Stimulated activated naive CD8-positive, alpha-beta T cell treated with anti-CD3 and anti-CD28 coated beads, Interleukin-15, Interleukin-2, amounts not matched to agents 100 U/mL and 50 U/mL, for 24 hours (primary cell): Measurements from ENCODE around the gene LOXL4.
A peak's percentile ranks its signal among the peaks of the same experiment; 100 is the strongest.

ENCODE experiments used
- ATAC-seq: fragments of 150-1000 bp; cut with Tn5 transposase; one replicate; pipeline ENCODE4 v1.10.0; 2021
- DNase-seq: peaks from one replicate; pipeline ENCODE4 v3.0.0; 2021

LOXL4 gene

GRCh38 chr10:98267894-98268693, at the start of gene LOXL4:
Gene LOXL4 (minus strand): TSS chr10:98268194. CDS start chr10:98263019, 5,175 bp downstream.
- peak; percentile 19 for ATAC-seq
- no peak for DNase-seq

DNA sequence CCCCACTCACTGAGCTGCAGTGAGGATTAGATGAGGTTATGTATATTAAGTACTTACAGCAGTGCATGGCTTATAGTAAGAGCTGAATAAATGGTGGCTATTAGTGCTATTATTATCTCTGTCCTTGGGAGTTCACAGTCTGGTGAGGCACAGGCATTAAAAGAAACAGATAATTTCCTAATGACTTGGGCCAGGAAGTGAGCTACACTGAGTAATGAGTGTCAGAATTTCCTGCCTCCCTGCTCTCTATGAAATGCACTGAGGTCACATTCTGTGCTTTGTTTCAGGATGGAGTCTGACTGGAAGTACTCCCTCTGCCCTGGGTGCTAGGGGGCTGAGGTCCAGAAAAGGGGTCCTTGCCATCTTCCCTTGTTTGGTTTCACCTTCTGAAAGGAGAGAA, 48.7 kb upstream of the LOXL4 start:
- DNase-seq = no peak
- ATAC-seq = no peak

- no peak for ATAC-seq
- DNase-seq = no peak
Measured at GRCh38 chr10:98316170-98316569, 48.2 kb upstream of the LOXL4 start.

DNA sequence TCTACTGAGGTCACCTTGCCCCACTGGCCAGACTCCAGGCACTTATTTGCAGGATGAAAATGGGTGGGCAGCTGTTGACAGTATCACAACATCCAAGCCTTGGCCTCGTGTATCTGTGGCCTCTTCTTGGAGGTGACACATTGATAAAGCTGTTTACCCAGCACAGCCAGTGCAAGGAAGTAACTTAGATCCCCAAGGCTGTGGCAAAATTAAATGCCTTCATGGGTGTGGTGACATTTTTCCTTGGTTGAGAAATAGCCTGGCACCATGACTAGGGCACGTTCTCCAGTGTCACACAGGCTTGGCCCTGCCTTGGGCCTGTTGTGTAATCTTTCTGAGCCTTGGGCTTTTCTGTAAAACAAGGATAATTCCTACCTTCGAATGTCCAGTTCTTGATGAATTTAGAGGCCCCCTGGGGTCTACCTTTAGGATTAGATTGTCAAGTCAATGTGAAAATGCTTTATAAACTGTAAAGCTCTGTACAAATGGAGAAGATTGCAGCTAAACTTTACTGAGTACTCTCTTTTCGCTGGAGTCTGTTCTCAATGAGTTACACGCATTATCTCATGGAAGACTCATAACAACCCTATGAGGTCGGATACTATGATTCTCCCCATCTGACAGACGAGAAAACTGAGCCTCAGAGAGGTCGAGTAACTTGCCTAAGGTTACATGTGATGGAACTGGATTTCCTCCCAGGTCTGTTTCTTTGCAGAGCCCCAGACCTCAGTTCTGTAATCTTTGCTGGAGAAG, 46.7 kb upstream of the LOXL4 start:
- DNase-seq = no peak
- ATAC-seq = no peak

- DNase-seq (no peak), ATAC-seq (no peak)
Measured at GRCh38 chr10:98313598-98313997, 45.6 kb upstream of the LOXL4 start.

DNA sequence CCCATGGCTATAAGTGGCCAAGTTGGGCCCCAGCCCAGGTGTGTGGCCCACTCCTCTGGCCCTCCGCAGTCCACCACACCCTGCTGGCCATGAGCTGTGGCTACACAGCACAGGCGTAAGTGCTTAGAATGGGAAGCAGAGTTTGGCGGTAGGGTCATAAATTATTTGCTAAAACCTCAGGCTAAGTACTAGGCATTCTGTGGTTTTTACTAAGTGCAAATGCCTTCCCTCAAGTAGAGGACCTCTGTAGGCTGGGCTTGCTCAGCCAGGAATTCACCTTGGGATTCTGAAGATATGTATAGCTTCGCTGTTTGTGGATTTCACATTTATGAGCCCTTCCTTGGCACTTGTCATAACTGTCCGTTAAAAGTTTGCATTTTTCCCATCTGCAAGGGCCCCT, 44.8 kb upstream of the LOXL4 start:
- no peak for ATAC-seq

GRCh38 chr10:98312349-98312748, 44.4 kb upstream of the LOXL4 start:
- ATAC-seq (no peak), DNase-seq (no peak)

More for the DNA sequence above, 44.8 kb upstream of the LOXL4 start:
- no peak for DNase-seq

GRCh38 chr10:98310701-98311100, 42.7 kb upstream of the LOXL4 start:
- no peak for DNase-seq
- no peak for ATAC-seq

DNA sequence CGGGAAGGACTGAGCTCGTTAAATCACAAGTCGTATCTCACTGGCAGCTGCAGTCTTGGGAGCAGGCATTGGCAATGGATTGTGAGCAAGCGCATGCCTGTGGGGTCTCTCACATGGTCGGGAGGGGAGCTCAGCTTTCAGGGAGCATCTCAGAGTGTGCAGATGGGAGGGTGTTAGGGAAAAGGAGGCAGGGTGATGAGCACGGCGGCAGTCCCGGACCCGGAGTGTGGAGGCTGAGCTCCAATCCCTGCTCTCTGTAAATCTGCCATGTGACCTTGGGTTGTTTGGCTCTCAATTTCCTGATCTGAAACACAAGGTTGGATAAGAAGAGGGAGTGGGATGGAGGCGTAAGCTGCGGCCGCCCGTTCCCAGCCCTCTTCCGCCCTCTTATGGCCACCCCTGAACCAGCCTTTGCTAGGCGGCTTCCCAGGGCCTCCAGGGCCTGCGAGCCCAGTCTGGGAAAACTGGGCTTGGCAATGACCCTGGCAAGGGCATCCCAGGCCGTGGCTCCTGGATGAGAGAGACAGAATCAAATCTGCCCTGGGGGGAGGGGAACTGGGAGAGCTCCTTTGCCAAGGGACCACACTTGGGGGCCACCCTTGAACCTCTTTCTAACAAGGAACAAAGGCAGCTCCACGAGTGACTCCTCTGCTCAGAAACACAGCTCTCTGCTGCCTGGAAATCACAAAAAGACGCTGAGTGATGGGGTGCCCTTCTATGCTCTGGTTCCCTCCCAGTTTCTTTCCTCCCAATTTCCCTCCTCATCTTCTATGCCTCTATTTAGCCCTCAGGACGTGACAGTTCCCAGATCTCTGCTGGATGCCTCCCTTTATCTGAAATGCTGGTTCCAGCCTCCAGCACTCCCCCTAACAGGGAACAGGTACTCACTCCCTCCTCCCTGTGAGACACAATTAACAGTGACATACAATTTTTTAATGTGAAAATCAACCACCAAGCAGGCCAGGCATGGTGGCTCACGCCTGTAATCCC, 41.7 kb upstream of the LOXL4 start:
- no peak for ATAC-seq

GRCh38 chr10:98308669-98309365, 40.8 kb upstream of the LOXL4 start:
- no peak for ATAC-seq
- DNase-seq = no peak

More for the DNA sequence above, 41.7 kb upstream of the LOXL4 start:
- peak; percentile 33 for DNase-seq

- DNase-seq (no peak), ATAC-seq (no peak)
Measured at GRCh38 chr10:98307916-98308541, 40.0 kb upstream of the LOXL4 start.

DNA sequence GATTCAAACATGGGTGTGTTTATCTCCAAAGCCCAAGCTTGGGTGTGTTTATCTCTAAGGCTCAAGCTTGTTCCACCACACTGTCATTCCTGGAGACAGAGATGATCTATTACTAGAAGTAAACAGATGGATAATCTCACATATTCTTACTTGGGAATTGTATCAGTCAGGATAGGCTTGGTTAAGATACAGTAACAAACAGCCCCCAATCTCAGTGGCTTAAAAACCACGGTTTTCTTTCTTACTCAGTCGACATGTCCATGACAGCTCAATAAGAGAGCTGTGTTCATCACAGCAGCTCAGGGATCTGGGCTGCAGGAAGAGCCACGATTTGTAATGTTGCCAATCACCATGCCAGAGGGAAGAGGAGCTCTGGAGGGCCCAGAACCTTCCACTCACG, 38.5 kb upstream of the LOXL4 start:
- ATAC-seq = no peak
- no peak for DNase-seq

DNA sequence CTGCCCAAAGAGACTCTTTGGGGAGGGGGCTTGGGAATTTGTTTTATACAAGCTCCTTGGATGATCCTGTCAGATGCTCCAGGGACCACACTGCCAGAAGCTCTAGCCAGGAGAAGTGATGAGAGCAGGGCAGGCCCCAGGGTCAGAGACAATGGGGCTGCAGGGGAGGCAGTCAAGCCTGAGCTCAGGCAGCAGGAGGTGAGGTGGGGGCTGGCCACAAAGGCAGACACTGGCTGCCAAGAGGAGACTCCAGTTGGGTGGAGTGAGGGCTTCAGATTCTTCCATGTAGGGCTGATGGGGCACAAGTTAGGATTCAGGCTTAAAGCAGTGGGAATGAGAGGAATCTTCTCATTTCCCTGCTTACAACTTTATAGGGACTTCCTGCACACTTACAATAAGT, 35.6 kb upstream of the LOXL4 start:
- no peak for ATAC-seq
- no peak for DNase-seq

DNA sequence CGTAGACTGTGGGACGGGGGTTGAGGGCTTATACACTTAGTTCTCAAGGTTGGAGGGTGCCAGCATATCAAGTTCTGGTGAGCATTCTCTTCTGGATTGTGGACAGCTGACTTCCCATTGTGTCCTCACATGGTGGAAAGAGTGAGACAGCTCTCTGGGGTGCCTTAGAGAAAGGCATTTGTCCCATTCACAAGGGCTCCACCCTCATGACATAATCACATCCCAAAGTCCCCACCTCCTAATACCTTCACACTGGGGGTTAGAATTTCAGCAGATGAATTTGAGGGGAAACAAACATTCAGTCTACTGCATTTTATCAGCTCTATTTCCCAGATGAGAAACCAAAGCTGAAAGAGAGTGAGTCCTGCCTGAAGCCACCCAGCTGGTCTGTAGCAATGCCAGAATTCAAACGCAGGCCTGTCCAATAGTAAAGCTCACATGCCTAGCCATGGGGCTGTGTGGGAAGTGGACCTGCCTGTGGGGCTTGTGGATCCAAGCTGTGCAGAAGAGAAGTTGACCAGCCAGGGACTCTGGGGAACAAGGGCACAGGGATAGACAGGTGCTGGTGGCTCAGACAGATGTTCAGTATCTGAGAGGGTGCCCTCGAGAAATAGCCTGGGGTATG, 34.9 kb upstream of the LOXL4 start:
- ATAC-seq (no peak), DNase-seq (no peak)

DNA sequence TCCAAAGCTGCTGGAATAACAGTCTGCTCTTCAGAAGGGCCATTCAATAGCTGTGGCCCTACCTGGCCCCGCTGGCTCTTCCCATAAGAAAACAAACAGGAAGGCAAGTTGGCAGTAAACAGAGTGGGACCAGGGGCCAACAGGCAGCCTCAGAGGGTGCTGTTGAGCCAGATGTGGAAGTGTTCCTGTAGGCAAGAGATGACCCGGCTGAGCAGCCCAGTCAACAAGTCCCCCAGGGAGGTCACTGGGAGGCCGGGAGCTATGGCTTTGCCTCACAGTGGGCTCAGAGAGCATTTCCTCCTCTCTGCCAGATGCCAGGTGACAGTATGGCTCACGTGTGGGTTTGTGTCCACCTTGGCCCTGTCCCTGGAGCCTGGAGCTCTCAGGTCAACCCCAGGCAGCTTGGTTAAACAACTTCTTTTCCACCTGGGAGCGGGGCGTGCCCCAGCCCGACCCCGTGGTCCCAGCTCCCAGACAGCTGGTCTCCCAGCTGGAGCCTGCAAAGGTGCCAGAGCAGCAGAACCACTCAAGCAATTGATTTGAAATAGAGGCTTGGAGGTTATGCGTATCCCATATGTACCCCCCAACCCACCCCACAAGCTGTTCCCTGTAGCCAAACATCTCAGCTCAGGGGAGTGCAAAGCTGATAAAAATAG, 33.8 kb upstream of the LOXL4 start:
- DNase-seq (no peak), ATAC-seq (no peak)

GRCh38 chr10:98300526-98301229, 32.7 kb upstream of the LOXL4 start:
- DNase-seq (no peak), ATAC-seq (no peak)

DNA sequence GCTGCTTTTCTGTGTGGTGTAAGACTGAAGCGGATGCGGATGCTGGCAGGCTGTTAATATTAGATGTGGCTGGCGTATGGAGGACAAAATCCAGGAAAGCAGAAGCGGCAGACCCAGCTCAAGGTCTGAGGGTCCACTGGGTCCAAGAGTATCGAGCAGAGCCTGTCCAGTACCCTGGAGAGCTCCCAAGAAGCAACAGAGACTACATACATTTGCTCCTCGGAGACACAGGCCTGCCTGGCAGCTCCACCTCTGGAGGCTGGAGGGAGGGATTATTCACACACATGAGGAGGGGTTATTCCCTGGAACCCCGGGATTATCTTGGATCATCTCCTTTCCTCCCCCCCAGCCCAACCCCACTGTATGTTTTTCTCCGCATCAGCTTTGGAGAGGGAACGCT, 31.3 kb upstream of the LOXL4 start:
- DNase-seq (no peak), ATAC-seq (no peak)

DNA sequence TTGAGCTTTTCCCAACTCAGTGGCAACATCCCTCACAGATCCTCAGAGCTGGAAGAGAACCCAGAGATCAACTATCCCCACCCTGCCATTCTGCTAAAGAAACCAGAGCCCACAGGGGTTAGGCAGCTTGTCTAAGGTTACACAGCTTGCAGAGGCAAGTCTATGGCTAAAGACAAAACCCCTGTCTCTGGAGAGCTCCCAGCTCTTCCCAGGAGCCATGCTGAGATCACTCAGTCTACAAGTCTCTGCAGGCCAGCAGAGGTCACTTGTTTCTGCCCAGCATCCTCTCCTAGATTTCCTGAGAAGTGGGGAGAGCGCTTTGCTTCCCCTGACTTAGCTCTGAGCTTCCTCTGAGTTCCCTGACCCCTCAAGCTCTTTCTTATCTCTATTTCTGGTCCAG, 28.5 kb upstream of the LOXL4 start:
- ATAC-seq = no peak

GRCh38 chr10:98295907-98296306, 27.9 kb upstream of the LOXL4 start:
- ATAC-seq (no peak), DNase-seq (no peak)

More for the DNA sequence above, 28.5 kb upstream of the LOXL4 start:
- DNase-seq = no peak

DNA sequence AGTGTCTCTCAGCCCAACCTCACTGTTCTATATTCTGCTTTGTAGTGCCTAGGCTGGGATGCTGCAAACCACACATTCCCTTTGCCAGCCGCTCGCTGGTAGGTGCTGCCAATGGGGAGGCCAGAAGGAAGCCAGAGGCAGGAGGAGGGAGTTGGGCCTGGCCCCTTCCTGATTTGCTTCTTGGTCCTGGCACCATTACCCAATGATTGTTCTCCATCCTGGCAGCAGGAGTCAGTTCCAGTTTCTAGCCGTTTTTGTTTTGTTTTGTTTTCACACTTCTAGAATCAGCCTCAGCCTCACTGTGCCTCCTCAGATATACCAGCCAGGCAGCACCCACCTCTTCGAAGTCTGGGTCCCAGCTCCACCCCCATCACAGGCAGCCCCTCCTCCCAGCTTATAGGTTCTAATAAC, 27.4 kb upstream of the LOXL4 start:
- ATAC-seq = no peak
- no peak for DNase-seq
